ENCODE results near the gene PTPRB. TPM values are rescaled to one million over a fixed set of nuclear protein-coding genes. Genes with fewer than 3 reads are reported as not detected.

The PTPRB gene
- polyA plus RNA-seq, 12 donors = 9.1 to 19.8 (median 16.9) TPM; not detected in 1

DNA sequence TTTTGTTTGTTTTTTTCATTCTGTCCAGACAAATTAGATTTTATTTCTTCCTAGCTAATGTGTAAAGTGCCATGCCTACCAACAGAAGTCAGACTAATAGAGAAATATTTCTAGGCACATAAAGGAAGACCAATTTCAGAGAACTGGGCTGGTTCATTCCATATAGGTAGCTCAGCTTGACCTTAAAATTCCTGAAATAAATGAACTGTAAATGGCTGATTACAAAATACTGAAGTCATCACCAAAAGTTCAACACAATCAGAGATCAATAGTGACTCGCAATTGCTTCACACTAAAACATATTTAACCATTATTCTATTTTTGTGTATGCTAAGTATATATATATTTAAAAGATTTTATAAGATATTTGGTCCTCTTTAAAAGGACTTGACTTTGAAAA is 34.2 kb downstream of the PTPRB start:
- no peak for DNase-seq

- no peak for DNase-seq
These were observed 38.6 kb downstream of the PTPRB start for GRCh38 chr12:70598467-70599193.

DNA sequence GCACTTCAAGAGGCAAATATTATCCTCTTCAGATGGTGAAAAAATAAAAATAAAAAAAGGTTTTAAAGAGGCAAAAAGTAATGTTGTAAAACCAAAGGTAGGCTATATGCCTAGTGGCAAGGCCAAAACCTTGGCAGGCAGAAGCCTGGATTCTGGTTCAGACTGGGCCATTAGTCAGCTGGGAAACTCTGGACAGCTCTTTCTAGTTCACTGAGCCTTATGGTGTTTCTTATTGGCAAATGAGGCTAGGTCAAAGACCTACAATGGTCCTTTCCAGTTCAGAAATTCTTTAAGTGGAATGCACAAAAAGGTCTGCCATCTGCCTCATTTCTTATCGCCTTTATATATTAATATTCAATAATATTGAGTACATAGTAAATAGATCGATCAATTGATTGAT is 44.6 kb downstream of the PTPRB start:
- no peak for DNase-seq

GRCh38 chr12:70590549-70591226 is 46.5 kb downstream of the PTPRB start:
- DNase-seq = no peak

DNA sequence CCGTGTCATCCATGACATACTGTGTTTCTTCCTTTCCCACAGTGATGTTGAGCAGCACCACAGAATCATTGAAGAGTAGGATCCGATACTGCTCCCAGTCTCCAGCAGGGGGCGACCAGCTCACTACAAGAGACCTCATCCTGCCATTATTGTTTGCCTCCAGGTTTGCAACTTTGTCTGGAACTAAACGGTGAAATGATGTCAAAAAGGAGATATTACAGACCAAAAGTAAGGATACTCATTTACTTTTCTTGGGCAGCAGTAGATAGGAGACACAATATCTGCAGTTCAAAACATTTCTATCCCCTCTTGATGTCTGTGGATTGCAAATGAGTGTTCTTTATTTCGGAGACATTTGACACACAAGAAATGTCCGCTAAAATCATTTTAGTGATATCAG is 47.2 kb downstream of the PTPRB start:
- DNase-seq = peak; percentile 52

- DNase-seq = no peak
These were observed 52.9 kb downstream of the PTPRB start for GRCh38 chr12:70584332-70584731.

DNA sequence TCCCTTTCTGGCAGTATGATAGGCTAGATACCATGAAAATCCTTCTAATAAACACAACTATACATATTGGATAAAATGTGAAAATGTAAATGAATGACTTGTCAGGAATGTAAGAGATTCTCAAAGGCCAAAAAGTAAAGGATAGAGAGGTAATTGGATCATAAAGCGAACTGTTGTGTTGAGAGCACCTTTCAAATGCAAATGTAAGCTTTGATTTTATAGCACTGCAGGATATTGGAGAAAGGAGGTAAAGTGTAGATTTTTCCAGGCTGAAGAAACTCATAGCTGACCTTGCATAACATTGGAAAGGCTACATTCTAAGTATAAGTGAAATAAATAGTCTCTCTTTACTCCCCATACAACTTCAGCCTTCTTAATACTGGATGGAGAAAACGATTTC is 54.0 kb downstream of the PTPRB start:
- DNase-seq = no peak

GRCh38 chr12:70581208-70581607 is 56.0 kb downstream of the PTPRB start:
- no peak for DNase-seq

DNA sequence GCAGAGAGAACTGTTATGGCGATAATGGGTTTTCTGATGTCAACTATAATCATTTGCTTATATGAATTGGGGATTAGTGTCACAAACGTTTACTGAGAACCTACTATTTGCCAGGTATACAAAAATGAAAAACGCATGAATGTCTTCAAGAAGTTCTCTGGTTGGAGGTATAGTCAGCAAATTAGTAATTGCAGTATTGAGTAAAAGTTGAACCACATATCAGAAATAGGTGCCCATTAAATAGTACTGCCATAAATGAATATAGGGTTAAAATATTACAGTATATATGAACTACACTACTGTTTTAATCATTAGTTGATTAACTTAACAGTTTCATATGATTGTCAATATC is 60.0 kb downstream of the PTPRB start:
- no peak for DNase-seq

DNA sequence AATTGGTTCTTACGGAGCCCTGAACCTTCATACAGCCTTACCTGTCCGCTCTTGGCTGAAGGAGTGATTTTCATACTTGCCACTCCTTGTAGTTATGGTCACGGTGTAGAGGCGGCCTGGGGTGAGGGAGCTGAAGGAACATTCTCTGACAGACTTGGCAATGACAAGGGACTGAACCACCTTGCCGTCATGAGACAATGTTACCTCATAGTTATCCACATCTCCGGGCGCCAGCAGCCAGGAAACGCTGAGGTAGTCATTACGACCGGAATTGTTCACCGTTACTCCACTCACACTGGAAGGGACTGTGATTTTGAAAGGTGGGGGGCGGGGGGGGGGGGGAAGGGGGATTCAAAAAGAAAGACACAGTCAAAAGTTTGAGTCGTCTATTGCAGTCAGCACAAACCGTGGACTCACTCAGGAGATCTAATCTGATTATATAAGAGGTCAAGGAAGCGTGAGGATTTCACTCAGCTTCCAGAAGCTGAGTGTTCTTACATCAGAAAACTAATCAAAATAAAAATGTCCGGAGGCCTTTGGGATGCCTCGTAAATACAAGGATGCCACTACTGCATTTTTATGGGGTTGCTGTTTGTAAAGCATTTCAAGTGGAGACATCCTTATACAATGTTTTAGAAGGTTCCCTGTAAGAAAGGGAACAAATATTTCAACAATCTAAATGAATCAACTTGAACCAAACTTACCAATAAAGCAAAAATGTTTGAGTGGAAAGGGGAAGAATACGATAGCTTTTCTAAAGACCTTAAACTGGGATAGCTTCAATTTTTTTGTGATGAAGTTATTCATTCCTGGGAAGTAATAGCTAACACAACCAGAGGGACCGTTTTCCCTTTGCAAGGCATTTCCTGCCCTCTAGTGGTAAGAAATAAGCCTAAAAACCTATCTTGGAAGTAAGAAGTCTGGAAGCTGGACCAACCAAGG is 60.6 kb downstream of the PTPRB start:
- DNase-seq = peak; percentile 73

GRCh38 chr12:70571705-70572268 is 65.4 kb downstream of the PTPRB start:
- DNase-seq = no peak

DNA sequence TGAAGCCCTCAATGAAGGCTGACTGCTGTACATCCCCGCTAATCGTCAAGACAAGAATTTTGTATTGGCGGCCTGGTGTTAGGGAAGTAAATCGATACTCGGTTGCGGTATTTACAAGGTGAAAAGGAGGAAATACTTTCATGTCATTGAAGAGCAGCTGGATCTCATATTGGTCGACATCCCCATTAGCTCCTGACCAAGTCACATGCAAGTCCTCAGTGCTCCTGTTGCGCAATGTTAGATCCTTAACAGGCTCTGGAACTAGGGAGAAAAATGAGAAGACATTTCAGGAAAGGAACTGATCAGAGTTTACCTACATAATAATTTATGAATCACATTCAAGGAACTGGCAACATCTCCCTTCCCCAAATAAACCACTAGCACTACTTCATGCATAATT is 66.2 kb downstream of the PTPRB start:
- DNase-seq = no peak

GRCh38 chr12:70561550-70561949 is 75.7 kb downstream of the PTPRB start:
- DNase-seq = no peak

GRCh38 chr12:70560671-70561070 is 76.6 kb downstream of the PTPRB start:
- DNase-seq = no peak

DNA sequence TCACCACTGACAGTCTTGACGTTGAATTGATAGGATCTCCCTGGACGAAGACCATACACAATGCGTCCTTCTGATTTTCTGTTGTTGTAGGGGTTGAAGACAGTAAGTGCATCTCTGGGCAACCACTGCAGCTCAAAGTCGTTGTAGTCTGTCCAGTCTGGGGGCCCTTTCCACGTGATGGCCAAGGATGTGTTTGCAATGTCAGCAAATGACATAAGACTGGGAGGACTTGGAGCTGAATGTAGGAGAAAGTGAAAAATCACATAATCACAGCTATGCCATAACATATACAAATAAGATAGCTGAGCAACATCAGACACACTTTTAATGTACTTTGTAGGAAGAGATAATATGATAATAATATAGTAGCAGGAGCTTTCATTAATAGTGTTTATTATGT is 77.8 kb downstream of the PTPRB start:
- no peak for DNase-seq

DNA sequence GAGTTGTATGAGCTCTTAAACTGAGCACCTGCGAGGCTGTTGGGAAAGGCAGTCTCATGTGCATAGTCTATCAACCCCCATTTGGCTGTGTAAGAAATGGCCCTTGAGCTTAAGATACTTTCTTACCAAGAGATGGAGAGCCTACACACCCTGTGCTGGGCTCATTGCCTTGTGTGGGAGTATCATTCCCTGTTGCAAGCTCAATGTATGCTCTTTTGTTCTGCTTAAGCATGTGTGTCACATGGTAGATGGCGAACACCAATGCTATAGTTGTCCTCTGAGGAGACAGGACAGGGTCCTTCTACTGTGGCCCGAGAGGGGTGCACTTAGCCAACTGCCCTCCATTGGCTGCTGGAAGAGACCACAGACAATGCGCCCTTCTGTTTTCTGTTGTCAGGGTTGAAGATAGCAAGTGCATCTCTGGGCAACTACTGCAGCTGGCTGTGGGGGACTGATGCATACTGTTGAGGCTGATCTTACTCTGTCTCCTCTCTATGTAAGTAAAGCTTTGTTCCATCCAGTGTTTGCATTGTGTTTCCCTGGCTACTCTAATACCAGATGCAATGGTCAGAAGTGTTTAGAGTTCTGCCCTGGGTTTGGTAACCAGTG is 79.5 kb downstream of the PTPRB start:
- DNase-seq = no peak

DNA sequence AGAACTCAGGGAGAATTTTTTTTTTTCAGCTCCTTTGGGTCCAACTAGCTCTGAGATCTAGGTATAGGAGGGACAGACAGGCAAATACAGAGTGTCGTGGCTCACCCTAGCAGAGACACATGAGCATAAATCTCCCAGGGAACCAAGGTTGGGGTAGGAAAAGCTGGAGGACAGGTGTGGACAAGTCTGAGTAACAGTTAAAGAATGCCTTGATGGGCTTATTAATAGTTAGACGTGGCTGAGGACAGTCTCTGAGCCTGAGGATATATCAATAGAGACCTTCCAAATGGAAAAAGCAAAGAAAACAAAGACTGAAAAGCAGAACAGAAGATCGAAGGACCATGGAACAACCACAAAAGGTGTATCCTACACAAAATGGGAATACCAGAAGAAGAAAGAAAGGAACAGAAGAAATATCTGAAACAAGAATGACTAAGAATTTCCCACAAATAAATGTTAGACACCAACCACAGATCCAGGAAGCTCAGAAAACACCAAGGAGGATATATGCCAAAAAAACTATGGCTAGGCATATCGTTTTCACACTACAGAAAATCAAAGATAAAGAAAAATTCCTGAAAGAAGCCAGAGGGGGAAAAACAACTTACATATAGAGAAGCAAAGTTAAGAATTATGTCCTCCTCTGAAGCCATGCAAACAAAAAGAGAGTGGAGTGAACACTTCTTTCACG is 80.9 kb downstream of the PTPRB start:
- no peak for DNase-seq

DNA sequence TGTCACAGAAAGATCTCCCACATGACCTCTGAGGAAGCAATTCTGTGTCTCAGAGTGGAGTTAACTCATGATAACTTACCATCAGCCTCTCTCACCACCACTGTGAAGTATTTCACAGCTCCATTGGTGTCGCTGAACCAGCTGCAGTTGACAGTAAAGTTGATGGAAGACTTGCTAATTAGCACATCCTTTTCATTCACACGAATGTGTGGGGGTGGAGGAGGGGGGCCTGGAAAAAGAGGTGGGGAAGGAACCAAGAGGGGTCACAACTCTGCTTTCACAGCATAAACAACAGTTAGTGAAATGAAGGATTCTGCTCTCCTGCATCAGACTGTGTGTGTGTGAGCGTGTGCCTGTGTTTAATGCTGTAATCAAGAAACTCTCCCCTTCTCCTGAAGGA is 82.1 kb downstream of the PTPRB start:
- DNase-seq = no peak

GRCh38 chr12:70553391-70553859 is 83.8 kb downstream of the PTPRB start:
- DNase-seq = no peak

- DNase-seq = peak; percentile 38
These were observed 85.5 kb downstream of the PTPRB start for GRCh38 chr12:70551731-70552130.

DNA sequence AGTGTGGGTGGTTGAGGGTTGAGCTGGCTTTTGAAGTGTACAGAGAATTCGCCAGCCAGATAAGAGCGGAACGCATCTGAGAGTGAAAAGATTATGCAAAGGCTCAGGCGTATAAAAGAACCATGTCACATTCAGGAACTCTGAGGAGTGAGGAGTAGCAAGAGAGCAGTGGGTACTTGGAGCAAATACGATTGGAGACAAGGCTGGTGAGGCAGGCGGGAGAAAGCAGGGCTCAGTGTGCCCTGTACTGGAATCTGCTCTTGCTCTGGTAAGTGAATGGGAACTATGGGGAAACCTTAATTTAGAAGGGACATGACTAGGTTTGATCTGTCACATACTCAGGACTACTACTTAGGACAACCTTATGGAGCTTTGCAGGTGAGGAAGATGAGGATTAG is 87.0 kb downstream of the PTPRB start:
- no peak for DNase-seq
